ENCODE measurements around the gene SPATS2. TPM values are rescaled to one million over a fixed set of nuclear protein-coding genes. Genes with fewer than 3 reads are reported as not detected.
A peak's percentile ranks its signal among the peaks of the same experiment; 100 is the strongest.

Gene SPATS2
- total RNA-seq, 1 donor from 2014 or later: 46.3 TPM

DNA sequence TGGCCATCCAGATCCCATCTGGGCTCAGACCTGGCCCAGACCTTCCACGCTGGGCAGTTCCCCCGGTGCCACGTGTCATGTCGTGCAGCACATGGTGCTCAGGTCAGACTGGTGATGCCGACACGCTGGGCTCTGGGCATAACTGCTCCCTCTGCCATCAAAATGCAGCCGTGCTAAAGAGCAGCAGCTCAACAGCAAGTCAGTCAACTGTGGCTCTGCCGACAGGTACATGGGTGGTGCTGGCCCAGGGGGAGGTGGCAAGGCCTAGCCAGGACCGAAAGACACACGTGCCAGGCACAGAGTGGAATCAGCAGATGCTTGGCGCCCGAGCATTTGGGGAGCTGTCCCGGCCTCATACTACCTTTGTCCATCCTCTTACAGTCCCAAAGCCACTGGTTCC is 199.1 kb downstream of the SPATS2 start:
- no peak for DNase-seq (ENCODE audit: low read depth)
- H3K4me2 ChIP-seq (ENCODE audit: low read length): peak overlapping the region; percentile 96
- no peak overlapping the region for H2AFZ ChIP-seq (ENCODE audit: low read depth, low read length)
- H3K4me3 ChIP-seq (ENCODE audit: insufficient read depth, low read depth, low read length): no peak overlapping the region
- no peak for FAIRE-seq
- H3K36me3 ChIP-seq (ENCODE audit: insufficient read depth, low read length): peaks cover 11% of the 10 kb centered on the region
- H3K9ac ChIP-seq (ENCODE audit: low read length): no peak overlapping the region
- Mint-ChIP-seq H3K9me3 (ENCODE audit: unreplicated experiment) (no peaks in the 10 kb centered on the region), H3K4me3 (ENCODE audit: unreplicated experiment) (no peak overlapping the region), H3K27me3 (ENCODE audit: low read depth, unreplicated experiment) (no peaks in the 10 kb centered on the region), H3K4me1 (ENCODE audit: low read depth, unreplicated experiment) (peaks cover 9% of the 10 kb centered on the region), H3K36me3 (ENCODE audit: low read depth, unreplicated experiment) (peaks cover 13% of the 10 kb centered on the region), H3K27ac (ENCODE audit: unreplicated experiment) (no peak overlapping the region)
- no peak for TF ChIP-seq EZH2 (IDR thresholded peaks at IDR 0.05; ENCODE audit: insufficient read depth, low read length)
- H4K20me1 ChIP-seq (ENCODE audit: insufficient read depth, low read length): peaks cover 6% of the 10 kb centered on the region
- H3K79me2 ChIP-seq (ENCODE audit: insufficient read depth, low read length): peaks cover 53% of the 10 kb centered on the region
- H3K9me3 ChIP-seq (ENCODE audit: insufficient read depth, low read depth, low read length): no peaks in the 10 kb centered on the region
- H3K27ac ChIP-seq (ENCODE audit: low read depth, low read length): no peak overlapping the region
- H3K27me3 ChIP-seq (ENCODE audit: insufficient read depth, low read length): no peaks in the 10 kb centered on the region
- H3K4me1 ChIP-seq (ENCODE audit: insufficient read depth, low read length): peaks cover 7% of the 10 kb centered on the region

DNA sequence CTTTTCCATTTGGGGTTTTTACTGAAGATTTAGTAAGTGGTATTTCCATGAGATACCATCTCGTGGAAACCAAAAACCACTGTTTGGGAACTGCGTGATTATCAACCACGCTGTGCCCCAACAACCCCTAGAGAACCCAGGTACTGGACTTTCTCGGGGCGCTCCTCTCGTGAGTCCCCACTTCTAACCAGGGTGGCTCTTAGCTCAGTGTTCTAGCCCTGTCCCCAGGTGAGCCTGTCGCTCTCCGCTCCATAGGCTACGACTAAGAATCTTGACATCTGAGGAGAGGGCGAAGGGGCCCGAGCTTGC is 200.0 kb downstream of the SPATS2 start:
- peaks cover 7% of the 10 kb centered on the region for H3K4me1 ChIP-seq (ENCODE audit: insufficient read depth, low read length)
- H3K4me3 Mint-ChIP-seq (ENCODE audit: unreplicated experiment): peak overlapping the region; percentile 98
- H3K9me3 ChIP-seq (ENCODE audit: insufficient read depth, low read depth, low read length): no peaks in the 10 kb centered on the region
- FAIRE-seq: no peak
- no peaks in the 10 kb centered on the region for H3K9me3 Mint-ChIP-seq (ENCODE audit: unreplicated experiment)
- peak overlapping the region; percentile 98 for H3K27ac Mint-ChIP-seq (ENCODE audit: unreplicated experiment)
- peak overlapping the region; percentile 96 for H3K4me2 ChIP-seq (ENCODE audit: low read length)
- no peaks in the 10 kb centered on the region for H3K27me3 Mint-ChIP-seq (ENCODE audit: low read depth, unreplicated experiment)
- H3K36me3 Mint-ChIP-seq (ENCODE audit: low read depth, unreplicated experiment): peaks cover 16% of the 10 kb centered on the region
- peaks cover 6% of the 10 kb centered on the region for H4K20me1 ChIP-seq (ENCODE audit: insufficient read depth, low read length)
- peak overlapping the region; percentile 92 for H2AFZ ChIP-seq (ENCODE audit: low read depth, low read length)
- peak overlapping the region; percentile 92 for H3K27ac ChIP-seq (ENCODE audit: low read depth, low read length)
- peak overlapping the region; percentile 94 for H3K9ac ChIP-seq (ENCODE audit: low read length)
- peaks cover 62% of the 10 kb centered on the region for H3K79me2 ChIP-seq (ENCODE audit: insufficient read depth, low read length)
- H3K4me1 Mint-ChIP-seq (ENCODE audit: low read depth, unreplicated experiment): peaks cover 9% of the 10 kb centered on the region
- no peaks in the 10 kb centered on the region for H3K27me3 ChIP-seq (ENCODE audit: insufficient read depth, low read length)
- TF ChIP-seq, protein P1, sequence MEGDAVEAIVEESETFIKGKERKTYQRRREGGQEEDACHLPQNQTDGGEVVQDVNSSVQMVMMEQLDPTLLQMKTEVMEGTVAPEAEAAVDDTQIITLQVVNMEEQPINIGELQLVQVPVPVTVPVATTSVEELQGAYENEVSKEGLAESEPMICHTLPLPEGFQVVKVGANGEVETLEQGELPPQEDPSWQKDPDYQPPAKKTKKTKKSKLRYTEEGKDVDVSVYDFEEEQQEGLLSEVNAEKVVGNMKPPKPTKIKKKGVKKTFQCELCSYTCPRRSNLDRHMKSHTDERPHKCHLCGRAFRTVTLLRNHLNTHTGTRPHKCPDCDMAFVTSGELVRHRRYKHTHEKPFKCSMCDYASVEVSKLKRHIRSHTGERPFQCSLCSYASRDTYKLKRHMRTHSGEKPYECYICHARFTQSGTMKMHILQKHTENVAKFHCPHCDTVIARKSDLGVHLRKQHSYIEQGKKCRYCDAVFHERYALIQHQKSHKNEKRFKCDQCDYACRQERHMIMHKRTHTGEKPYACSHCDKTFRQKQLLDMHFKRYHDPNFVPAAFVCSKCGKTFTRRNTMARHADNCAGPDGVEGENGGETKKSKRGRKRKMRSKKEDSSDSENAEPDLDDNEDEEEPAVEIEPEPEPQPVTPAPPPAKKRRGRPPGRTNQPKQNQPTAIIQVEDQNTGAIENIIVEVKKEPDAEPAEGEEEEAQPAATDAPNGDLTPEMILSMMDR (IDR thresholded peaks at IDR 0.05; ENCODE audit: insufficient read depth, low read depth, low read length): no peak
- TF ChIP-seq EZH2 (IDR thresholded peaks at IDR 0.05; ENCODE audit: insufficient read depth, low read length): no peak
- no peak for DNase-seq (ENCODE audit: low read depth)
- peaks cover 5% of the 10 kb centered on the region for H3K36me3 ChIP-seq (ENCODE audit: insufficient read depth, low read length)
- peak overlapping the region; percentile 88 for H3K4me3 ChIP-seq (ENCODE audit: insufficient read depth, low read depth, low read length)

DNA sequence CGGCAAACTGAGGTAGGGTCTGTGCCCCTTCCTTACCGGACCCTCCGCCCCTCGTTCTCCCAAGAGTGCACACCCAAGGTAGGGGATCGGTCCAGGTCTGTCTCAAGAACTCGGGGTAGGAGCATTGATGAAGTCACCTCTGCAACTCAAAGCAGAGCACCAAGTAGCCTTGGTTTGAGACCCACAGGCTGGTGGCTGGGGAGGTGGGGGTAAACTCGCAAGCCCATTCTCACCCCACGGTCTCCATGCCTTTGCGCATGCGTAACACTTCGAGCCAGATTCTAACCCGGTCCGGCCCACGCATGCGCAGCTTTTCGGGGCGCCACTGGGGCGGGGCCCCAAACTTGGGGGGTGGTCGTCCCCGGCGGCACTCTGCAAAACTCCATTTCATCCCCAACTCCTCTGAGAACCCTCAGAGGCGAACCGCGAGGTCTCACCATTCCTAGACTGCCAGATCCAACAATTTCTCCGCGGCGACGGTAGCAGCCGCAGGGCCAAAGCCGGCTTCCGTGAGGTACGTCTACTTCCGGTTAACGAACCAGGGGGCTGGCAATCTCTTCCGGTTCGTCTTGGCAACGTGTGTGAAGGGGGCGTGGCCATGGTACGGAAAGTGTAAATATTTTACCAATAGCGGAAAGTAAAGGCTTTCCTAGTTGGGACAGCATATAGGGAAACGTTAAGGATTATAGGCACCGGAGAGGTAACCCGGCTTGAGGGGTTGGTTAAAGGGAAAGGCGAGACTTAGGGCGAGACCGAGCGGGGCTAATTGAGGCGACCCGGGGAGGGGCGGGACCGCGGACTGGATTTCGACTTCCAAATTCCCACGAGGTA is 200.6 kb downstream of the SPATS2 start, which contains the start of gene MCRS1:
Gene MCRS1 (minus strand): TSS at position 532 of the 831 bp plus-strand sequence. CDS start 1,411 bp downstream, outside the sequence.
- Mint-ChIP-seq H3K36me3 (ENCODE audit: low read depth, unreplicated experiment) (peaks cover 16% of the 10 kb centered on the region), H3K4me3 (ENCODE audit: unreplicated experiment) (peak within 1 kb of the TSS; percentile 98), H3K9me3 (ENCODE audit: unreplicated experiment) (no peaks in the 10 kb centered on the region), H3K27me3 (ENCODE audit: low read depth, unreplicated experiment) (no peaks in the 10 kb centered on the region), H3K4me1 (ENCODE audit: low read depth, unreplicated experiment) (peaks cover 9% of the 10 kb centered on the region), H3K27ac (ENCODE audit: unreplicated experiment) (peak within 1 kb of the TSS; percentile 98)
- Histone ChIP-seq H3K36me3 (ENCODE audit: insufficient read depth, low read length) (no peaks in the 10 kb centered on the region), H3K9me3 (ENCODE audit: insufficient read depth, low read depth, low read length) (no peaks in the 10 kb centered on the region), H3K27me3 (ENCODE audit: insufficient read depth, low read length) (no peaks in the 10 kb centered on the region), H2AFZ (ENCODE audit: low read depth, low read length) (peak within 1 kb of the TSS; percentile 92), H3K4me1 (ENCODE audit: insufficient read depth, low read length) (peaks cover 7% of the 10 kb centered on the region), H3K79me2 (ENCODE audit: insufficient read depth, low read length) (peaks cover 63% of the 10 kb centered on the region), H4K20me1 (ENCODE audit: insufficient read depth, low read length) (peaks cover 6% of the 10 kb centered on the region), H3K4me2 (ENCODE audit: low read length) (peak within 1 kb of the TSS; percentile 96), H3K9ac (ENCODE audit: low read length) (peak within 1 kb of the TSS; percentile 94), H3K27ac (ENCODE audit: low read depth, low read length) (peak within 1 kb of the TSS; percentile 92), H3K4me3 (ENCODE audit: insufficient read depth, low read depth, low read length) (peak within 1 kb of the TSS; percentile 88)
- no peak for TF ChIP-seq EZH2 (IDR thresholded peaks at IDR 0.05; ENCODE audit: insufficient read depth, low read length)
- TF ChIP-seq, protein P1 (IDR thresholded peaks at IDR 0.05; ENCODE audit: insufficient read depth, low read depth, low read length): no peak
- DNase-seq (ENCODE audit: low read depth): peak; percentile 78
- no peak for FAIRE-seq
